Hepatocyte (in vitro differentiated cells): ENCODE measurements around the gene CXorf65. TPM values are rescaled to one million over a fixed set of nuclear protein-coding genes. Genes with fewer than 3 reads are reported as not detected.

ENCODE experiments used
- DNase-seq: peaks from one replicate; pipeline ENCODE4 v3.0.0-alpha.2; 2016; ENCODE audit warnings: low spot score
- H2AFZ ChIP-seq: fragments of 200-600 bp; sonication (generic); 2 replicates; pipeline ENCODE4 v1.6.0; 2016; ENCODE audit warnings: antibody characterized with exemption, mild to moderate bottlenecking
- H3K27ac ChIP-seq: fragments of 200-600 bp; sonication (generic); 2 replicates; pipeline ENCODE4 v1.5.1; 2016; ENCODE audit warnings: mild to moderate bottlenecking
- H3K27me3 ChIP-seq: fragments of 200-600 bp; sonication (generic); 2 replicates; pipeline ENCODE4 v1.6.1; 2016
- H3K36me3 ChIP-seq: fragments of 200-600 bp; sonication (generic); replicated peaks from 2 replicates; pipeline ENCODE4 v1.5.1; 2016; ENCODE audit warnings: low read depth; ENCODE audit not compliant: insufficient read depth
- H3K4me1 ChIP-seq: fragments of 200-600 bp; sonication (generic); 2 replicates; pipeline ENCODE4 v1.5.1; 2016; ENCODE audit warnings: mild to moderate bottlenecking, moderate library complexity; ENCODE audit not compliant: insufficient read depth
- H3K4me2 ChIP-seq: fragments of 200-600 bp; sonication (generic); 2 replicates; pipeline ENCODE4 v1.6.0; 2016
- H3K4me3 ChIP-seq: fragments of 200-600 bp; sonication (generic); 2 replicates; pipeline ENCODE4 v1.5.1; 2016; ENCODE audit warnings: mild to moderate bottlenecking
- H3K79me2 ChIP-seq: fragments of 200-600 bp; sonication (generic); 2 replicates; pipeline ENCODE4 v1.6.0; 2017; ENCODE audit warnings: mild to moderate bottlenecking
- H3K9me2 ChIP-seq: fragments of 200-600 bp; sonication (generic); replicated peaks from 2 replicates; pipeline ENCODE4 v1.6.0; 2017; ENCODE audit warnings: mild to moderate bottlenecking; ENCODE audit not compliant: insufficient read depth
- H3K9me3 ChIP-seq: fragments of 200-600 bp; sonication (generic); 2 replicates; pipeline ENCODE4 v1.5.1; 2016; ENCODE audit warnings: low read depth, mild to moderate bottlenecking
- H4K20me1 ChIP-seq: fragments of 200-600 bp; sonication (generic); 2 replicates; pipeline ENCODE4 v1.6.0; 2016; ENCODE audit warnings: mild to moderate bottlenecking; ENCODE audit not compliant: insufficient read depth, poor library complexity, severe bottlenecking
- CTCF ChIP-seq: fragments of 200-600 bp; sonication (generic); IDR thresholded peaks from 2 replicates; pipeline ENCODE4 v1.5.1; 2016; ENCODE audit warnings: antibody characterized with exemption, mild to moderate bottlenecking; ENCODE audit not compliant: poor library complexity
- EZH2 ChIP-seq: fragments of 200-600 bp; sonication (generic); IDR thresholded peaks from 2 replicates; pipeline ENCODE4 v1.6.1; 2016; ENCODE audit warnings: antibody characterized with exemption, mild to moderate bottlenecking, borderline replicate concordance
- EZH2phosphoT487 ChIP-seq: fragments of 200-600 bp; sonication (generic); IDR thresholded peaks from one replicate; pipeline ENCODE4 v1.6.1; 2018; ENCODE audit warnings: antibody characterized with exemption, mild to moderate bottlenecking, low read depth, moderate library complexity; ENCODE audit not compliant: unreplicated experiment, severe bottlenecking
- WGBS: methylation state at CpG from one replicate; pipeline ENCODE4 v1.1.6; 2016; ENCODE audit warnings: low lambda C conversion rate; ENCODE audit errors: missing lambda C conversion rate; 5-methylcytosine and 5-hydroxymethylcytosine counted together
- polyA plus RNA-seq: library from polyadenylated mRNA; unstranded; fragments of >200 nt; fragmentation: Nextera tagmentation; extraction: Ambion mirVana; gene quantifications from 2 replicates; pipeline ENCODE4 v1.2.1, GENCODE V29; 2016
- total RNA-seq: library from RNA; depleted of rRNA; stranded (reverse); fragments of >200 nt; gene quantifications from 2 replicates; pipeline ENCODE4 v1.2.3, GENCODE V29; 2014

CXorf65 gene
- total and polyA plus RNA-seq, 2 experiments from 2014 or later: not detected

DNA sequence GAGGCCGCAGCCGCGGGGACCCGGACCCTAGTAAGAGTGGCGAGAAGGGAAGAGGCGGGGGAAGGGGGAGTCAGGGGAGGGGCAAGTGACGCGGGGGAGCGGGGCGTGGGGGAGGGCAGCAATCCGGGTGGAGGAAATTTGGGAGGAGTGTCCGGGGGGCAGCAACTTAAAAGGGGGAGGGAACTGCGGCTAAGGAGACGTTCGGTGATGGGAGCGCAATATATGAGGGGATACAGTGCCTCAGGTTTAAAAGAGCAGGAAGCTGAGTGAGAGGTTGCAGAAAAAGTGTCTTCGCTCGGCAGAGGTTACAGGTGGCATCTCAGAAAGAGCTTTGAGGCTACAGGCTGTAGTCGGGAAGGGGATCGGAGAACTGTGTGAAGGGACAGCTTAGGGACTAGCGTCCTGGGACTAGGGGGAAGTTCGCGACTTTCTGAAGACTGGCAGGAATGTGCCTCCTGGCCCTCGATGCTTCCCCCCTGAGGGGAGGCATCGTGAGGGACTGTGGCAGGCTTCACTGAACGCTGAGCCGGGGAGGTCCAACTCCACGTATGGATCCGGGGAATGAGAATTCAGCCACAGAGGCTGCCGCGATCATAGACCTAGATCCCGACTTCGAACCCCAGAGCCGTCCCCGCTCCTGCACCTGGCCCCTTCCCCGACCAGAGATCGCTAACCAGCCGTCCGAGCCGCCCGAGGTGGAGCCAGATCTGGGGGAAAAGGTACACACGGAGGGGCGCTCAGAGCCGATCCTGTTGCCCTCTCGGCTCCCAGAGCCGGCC lies 10.4 kb downstream of the CXorf65 start:
- Histone ChIP-seq H3K4me3 (peak overlapping the region; percentile 43), H3K4me2 (peak overlapping the region; percentile 91), H2AFZ (peak overlapping the region; percentile 10), H3K27me3 (no peaks in the 10 kb centered on the region), H4K20me1 (no peaks in the 10 kb centered on the region), H3K79me2 (no peaks in the 10 kb centered on the region), H3K36me3 (no peaks in the 10 kb centered on the region), H3K9me2 (no peaks in the 10 kb centered on the region), H3K4me1 (peaks cover 8% of the 10 kb centered on the region), H3K27ac (peak overlapping the region; percentile 65), H3K9me3 (no peaks in the 10 kb centered on the region)
- no peak for DNase-seq
- 40% methylated on average over 25 of the region's 46 CpGs for WGBS
- no peak for TF ChIP-seq CTCF
- no peak for TF ChIP-seq EZH2phosphoT487
- no peak for TF ChIP-seq EZH2

DNA sequence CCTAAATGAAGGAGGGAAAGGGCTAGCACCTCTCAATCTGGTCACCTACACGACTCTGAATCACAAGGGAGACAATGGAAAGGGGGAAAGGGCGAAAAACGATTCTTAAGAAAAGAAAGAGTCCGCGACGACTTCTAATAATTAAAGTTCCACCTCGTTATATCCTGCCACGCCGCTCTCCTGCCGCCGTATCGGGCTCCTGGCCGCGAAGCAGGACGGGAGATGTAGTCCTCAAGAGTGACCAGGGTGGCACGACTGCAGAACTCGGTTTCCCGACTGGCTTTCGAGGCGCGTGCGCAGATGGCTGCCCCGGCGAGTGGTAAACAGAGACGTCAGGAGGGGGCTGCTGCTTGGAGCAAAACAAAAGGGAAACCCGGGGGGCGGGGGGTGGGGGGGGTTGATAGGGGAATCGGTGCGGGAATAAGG lies 11.0 kb downstream of the CXorf65 start, which contains the start of gene FOXO4:
TSS of gene FOXO4 (plus strand) at position 297 of the 426 bp plus-strand sequence. CDS start 678 bp downstream, outside the sequence.
- WGBS: 47% methylated on average over 26 of the region's 29 CpGs

GRCh38 chrX:71095033-71095432 lies 11.5 kb downstream of the CXorf65 start:
- no peaks in the 10 kb centered on the region for H3K9me2 ChIP-seq
- peak overlapping the region; percentile 77 for H3K4me2 ChIP-seq
- H3K27me3 ChIP-seq: no peaks in the 10 kb centered on the region
- no peaks in the 10 kb centered on the region for H3K9me3 ChIP-seq
- no peaks in the 10 kb centered on the region for H4K20me1 ChIP-seq
- H3K4me1 ChIP-seq: peaks cover 8% of the 10 kb centered on the region
- H3K4me3 ChIP-seq: peak overlapping the region; percentile 13
- no peaks in the 10 kb centered on the region for H3K36me3 ChIP-seq
- TF ChIP-seq EZH2phosphoT487 (no peak), EZH2 (no peak), CTCF (no peak)
- 33% methylated on average over 6 of the region's 6 CpGs for WGBS
- H3K27ac ChIP-seq: no peak overlapping the region
- no peak for DNase-seq
- H3K79me2 ChIP-seq: no peaks in the 10 kb centered on the region
- peak overlapping the region; percentile 80 for H2AFZ ChIP-seq

More for the DNA sequence above, 11.0 kb downstream of the CXorf65 start, which contains the start of gene FOXO4:
- peak within 1 kb of the TSS; percentile 80 for H2AFZ ChIP-seq
- peak within 1 kb of the TSS; percentile 91 for H3K4me2 ChIP-seq
- DNase-seq: peak; percentile 92
- TF ChIP-seq CTCF (no peak), EZH2 (no peak), EZH2phosphoT487 (no peak)
- peaks cover 8% of the 10 kb centered on the region for H3K4me1 ChIP-seq
- peak within 1 kb of the TSS; percentile 43 for H3K4me3 ChIP-seq
- no peaks in the 10 kb centered on the region for H3K9me3 ChIP-seq
- H3K79me2 ChIP-seq: no peaks in the 10 kb centered on the region
- H3K27ac ChIP-seq: peak within 1 kb of the TSS; percentile 65
- H3K36me3 ChIP-seq: no peaks in the 10 kb centered on the region
- H3K27me3 ChIP-seq: no peaks in the 10 kb centered on the region
- no peaks in the 10 kb centered on the region for H4K20me1 ChIP-seq
- no peaks in the 10 kb centered on the region for H3K9me2 ChIP-seq
